ENCODE data around the gene DYRK1A.

The DYRK1A gene

GRCh38 chr21:37550157-37550556, 183.6 kb downstream of the DYRK1A start:
- DNase-seq (ENCODE audit: low read depth in 3 of 3): no peak

GRCh38 chr21:37550618-37551330, 184.2 kb downstream of the DYRK1A start:
- no peak for DNase-seq (ENCODE audit: low read depth in 3 of 3)

GRCh38 chr21:37551331-37551992, 184.9 kb downstream of the DYRK1A start:
- no peak for DNase-seq (ENCODE audit: low read depth in 3 of 3)

- DNase-seq (ENCODE audit: low read depth in 3 of 3): no peak
Observed at GRCh38 chr21:37551993-37552355, 185.4 kb downstream of the DYRK1A start.

GRCh38 chr21:37552496-37553029, 186.0 kb downstream of the DYRK1A start:
- no peak for DNase-seq (ENCODE audit: low read depth in 3 of 3)

- DNase-seq (ENCODE audit: low read depth in 3 of 3): no peak
Observed at GRCh38 chr21:37553078-37553481, 186.5 kb downstream of the DYRK1A start.

- DNase-seq (ENCODE audit: low read depth in 3 of 3): no peak
Observed at GRCh38 chr21:37554661-37555379, 188.2 kb downstream of the DYRK1A start.

- DNase-seq (ENCODE audit: low read depth in 3 of 3): no peak
Observed at GRCh38 chr21:37555672-37556261, 189.2 kb downstream of the DYRK1A start.

- DNase-seq (ENCODE audit: low read depth in 3 of 3): no peak
Observed at GRCh38 chr21:37557261-37557950, 190.8 kb downstream of the DYRK1A start.

- no peak for DNase-seq (ENCODE audit: low read depth in 3 of 3)
Observed at GRCh38 chr21:37558676-37559211, 192.2 kb downstream of the DYRK1A start.

GRCh38 chr21:37560385-37560784, 193.8 kb downstream of the DYRK1A start:
- no peak for DNase-seq (ENCODE audit: low read depth in 3 of 3)

GRCh38 chr21:37561506-37561905, 194.9 kb downstream of the DYRK1A start:
- DNase-seq (ENCODE audit: low read depth in 3 of 3): no peak

- no peak for DNase-seq (ENCODE audit: low read depth in 3 of 3)
Observed at GRCh38 chr21:37561941-37562919, 195.7 kb downstream of the DYRK1A start.

- no peak for DNase-seq (ENCODE audit: low read depth in 3 of 3)
Observed at GRCh38 chr21:37562920-37563640, 196.5 kb downstream of the DYRK1A start.

- peak; percentile 77 to 89 (median 85) for DNase-seq (ENCODE audit: low read depth in 3 of 3)
Observed at GRCh38 chr21:37563641-37564340, 197.2 kb downstream of the DYRK1A start.

- DNase-seq (ENCODE audit: low read depth in 3 of 3): peak; percentile 75 to 87 (median 82)
Observed at GRCh38 chr21:37564341-37564923, 197.9 kb downstream of the DYRK1A start.

GRCh38 chr21:37564924-37565529, 198.5 kb downstream of the DYRK1A start:
- peak in 1 of 3 donors; percentile 7 for DNase-seq (ENCODE audit: low read depth in 3 of 3)

All from stimulated activated CD4-positive, alpha-beta T cell treated with anti-CD3 and anti-CD28 coated beads, TNF-alpha, amount 100 ng/mL, for 48 hours (primary cell).